GM21528 (cell line): ENCODE measurements around the gene TMEM106C.

ENCODE experiments used
- ATAC-seq: cut with Tn5 transposase; IDR thresholded peaks from one replicate; pipeline ENCODE4 v1.9.1; 2021; ENCODE audit warnings: mild to moderate bottlenecking, moderate library complexity; ENCODE audit not compliant: unreplicated experiment, low FRiP score

The TMEM106C gene

DNA sequence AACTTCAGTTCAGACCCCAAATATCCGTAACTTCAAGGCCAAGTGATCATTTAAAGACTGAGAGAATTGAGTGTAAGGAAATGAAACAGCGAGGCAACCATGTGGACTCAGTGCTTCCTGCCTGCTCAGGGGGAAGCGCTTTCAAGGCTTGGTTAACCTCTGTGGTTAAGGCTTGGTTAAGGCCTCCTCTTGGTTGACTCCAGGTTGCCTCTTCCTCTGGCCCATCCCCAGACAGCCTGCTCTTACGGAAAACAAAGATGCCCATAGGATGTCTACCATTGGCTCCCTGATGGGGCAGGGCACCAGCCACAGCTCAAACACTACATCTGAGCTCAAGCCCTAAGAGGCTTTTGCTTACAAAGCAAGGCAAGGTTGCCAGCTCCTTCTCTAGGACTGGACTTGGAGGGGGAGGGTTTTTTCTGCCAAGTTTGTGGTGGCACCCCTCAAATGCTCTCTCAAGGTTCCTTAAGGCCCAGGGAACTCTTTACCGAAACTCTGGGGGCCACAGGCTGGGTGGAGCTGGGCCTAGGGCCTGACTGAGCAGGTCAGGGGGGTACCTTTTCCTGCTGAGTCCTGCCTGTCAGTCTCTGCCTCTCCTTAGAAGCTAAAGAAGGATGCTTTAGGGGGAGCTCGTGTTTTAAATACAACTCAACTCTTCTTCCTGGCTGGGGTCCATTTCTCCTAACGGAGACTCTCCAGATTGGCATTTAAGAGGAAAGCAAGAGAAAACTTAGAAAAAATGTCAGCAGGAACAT lies 27.1 kb downstream of the TMEM106C start:
- peak; percentile 96 for ATAC-seq

DNA sequence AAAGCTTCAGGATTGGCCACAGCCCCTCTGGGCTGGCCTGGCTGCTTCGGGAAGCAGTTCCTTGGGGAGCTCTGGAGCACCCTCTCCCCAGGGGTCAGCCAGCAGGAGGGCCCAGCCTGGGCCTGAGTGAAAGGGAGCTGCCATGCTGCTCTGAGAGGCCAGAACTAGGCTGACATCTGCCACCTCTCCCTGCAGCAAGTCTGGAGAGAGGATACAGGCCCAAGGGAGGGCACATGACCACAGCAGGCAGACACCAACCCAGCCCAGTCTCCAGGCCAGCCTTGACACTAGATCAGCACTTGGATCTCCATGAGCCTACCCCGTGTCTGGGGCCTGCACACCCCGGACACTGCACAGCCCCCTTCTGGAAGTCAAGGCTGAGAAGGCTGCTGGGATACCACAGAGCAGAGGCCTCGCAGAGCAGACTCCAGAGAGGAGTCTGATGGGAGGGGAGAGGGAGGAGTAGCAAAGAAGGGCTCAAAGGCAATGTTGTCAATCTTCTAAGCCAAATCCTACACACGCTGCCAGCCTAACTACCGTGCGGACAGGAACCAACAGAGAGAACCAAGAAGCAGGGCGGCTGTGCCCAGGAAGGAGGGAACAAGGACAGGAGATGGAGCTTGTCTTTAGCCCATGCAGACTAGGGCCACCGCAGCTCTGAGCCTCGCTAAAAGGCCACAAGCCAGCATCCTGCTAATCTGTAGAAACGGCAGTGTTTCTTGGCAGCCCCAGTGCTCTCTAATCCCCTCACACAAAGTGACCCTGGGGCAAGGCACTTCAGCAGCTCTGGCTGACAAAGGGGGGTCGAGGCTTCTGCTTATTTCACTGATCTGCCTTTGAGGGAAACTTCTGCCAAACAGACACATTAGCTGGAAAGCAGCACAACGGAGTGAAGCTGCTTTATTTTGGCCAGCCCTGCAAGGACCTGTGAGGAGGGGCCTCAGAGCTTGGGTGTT lies 28.0 kb downstream of the TMEM106C start:
- ATAC-seq: no peak

DNA sequence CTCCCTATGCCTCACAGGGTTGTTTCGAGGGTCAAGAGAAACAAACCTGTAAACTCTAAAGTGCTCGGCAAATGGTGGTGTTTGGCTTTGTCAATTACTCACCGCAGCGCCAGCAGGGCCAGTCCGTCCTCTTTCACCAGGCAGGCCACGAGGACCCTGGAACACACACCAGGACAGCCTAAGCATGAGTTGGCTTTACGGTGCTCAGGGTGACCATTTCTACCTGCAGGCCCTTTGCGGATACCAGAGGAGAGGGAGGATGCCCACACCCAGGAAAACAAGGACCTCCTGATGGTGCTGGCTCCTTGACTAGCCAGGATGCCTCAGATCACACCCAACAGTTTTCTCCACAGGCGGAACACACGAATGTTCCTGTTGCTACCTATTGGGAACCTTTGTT lies 29.4 kb downstream of the TMEM106C start:
- ATAC-seq: no peak

DNA sequence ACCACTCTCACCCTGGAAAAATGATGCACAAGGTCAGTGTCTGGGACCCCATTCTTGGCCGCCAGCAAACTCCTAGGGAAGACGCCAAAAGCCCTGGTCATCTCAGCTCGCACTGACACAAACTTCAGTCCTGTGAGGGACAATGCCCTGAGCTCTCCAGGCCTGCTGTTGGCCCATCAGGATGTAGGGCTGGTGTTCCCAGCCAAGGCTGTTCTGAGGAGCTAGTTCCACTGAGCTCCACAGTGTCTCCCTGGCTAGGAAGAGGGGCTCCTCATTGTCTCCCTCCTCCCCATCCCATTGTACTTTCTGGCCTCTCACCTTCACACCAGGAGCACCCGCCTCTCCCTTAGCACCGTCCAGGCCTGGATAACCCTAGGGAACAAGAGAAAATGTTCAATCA lies 30.1 kb downstream of the TMEM106C start:
- no peak for ATAC-seq

DNA sequence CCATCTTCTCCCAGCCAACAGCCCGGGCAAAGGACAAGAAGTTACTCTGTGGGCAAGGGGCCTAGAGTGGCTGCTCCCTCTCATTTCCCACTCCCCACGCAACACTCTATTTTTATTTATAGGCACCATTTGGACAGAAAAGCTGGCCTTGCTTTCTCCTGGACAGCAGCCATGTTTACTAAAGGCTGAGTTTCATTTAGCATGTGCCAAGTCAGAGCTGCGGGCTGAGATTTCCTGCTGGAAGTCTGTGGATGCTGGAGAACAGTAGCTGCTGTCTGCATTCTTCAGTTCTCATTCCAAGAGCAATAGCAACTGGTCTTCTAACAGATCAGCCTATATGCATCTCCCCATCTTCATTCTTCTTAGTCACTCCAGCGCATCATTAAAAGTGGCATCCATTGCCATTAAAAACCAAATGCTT lies 32.6 kb downstream of the TMEM106C start:
- no peak for ATAC-seq

DNA sequence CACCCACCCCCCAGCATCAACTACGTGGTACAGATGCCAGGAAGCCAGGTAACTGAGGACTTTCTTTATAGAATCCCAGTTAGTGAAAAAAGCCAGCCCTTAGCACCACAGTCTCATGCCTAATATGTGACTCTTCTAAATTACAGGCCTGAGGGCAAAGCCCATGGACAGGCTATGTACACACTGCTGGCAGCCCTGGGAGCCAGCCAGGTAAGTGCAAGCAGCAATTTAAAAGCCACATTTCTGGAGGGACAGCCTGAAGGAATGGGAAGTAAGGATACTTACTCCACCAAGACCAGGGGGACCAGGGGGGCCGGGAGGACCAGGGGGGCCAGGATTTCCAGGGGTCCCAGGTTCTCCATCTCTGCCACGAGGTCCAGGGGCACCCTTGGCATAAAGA lies 33.9 kb downstream of the TMEM106C start:
- ATAC-seq: no peak

DNA sequence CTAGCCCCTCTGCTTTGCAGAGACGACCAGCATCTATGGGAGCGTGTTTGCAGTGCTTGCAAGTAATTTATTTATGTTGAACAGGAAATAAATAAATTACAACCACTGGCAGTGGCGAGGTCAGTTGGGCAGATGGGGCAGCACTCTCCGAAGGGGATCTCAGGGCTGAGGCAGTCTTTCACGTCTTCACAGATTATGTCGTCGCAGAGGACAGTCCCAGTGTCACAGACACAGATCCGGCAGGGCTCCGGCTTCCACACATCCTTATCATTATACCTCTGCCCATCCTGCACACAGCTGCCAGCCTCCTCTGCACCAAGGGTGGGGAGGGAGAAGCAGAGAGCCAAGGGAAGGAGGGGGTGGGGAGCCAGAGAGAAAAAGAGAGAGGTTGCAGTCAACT lies 36.4 kb downstream of the TMEM106C start:
- ATAC-seq: no peak

DNA sequence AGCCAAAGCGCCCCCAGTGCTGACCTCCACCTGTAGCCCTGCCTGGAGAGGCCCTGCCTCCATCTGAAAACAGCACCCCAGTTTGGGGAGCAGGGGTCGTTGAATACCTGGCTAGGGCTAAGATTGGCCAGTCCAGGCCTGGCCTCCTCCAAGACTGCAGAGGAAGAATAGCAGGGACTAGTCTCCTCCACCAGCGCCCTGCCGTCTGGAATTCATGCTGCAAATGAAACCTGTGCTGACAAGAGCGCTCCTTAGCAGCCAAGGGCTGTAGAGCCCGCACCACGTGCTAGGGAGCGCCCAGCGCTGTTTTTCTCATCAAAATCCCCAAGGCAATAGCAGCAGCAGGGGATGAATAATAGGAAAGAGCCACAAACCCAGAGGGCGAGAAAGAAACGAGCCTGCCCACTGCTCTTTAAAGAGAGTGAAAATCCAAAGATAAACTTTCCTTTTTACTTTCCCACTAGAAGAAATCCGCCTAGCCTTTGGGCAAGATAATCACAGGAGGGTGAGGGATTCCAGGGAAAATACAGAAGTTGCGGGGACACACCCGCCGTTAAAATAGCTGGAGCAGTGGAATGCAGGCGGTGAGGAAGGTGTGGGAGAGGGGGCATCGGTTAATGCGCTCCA lies 37.6 kb downstream of the TMEM106C start:
- ATAC-seq: no peak

DNA sequence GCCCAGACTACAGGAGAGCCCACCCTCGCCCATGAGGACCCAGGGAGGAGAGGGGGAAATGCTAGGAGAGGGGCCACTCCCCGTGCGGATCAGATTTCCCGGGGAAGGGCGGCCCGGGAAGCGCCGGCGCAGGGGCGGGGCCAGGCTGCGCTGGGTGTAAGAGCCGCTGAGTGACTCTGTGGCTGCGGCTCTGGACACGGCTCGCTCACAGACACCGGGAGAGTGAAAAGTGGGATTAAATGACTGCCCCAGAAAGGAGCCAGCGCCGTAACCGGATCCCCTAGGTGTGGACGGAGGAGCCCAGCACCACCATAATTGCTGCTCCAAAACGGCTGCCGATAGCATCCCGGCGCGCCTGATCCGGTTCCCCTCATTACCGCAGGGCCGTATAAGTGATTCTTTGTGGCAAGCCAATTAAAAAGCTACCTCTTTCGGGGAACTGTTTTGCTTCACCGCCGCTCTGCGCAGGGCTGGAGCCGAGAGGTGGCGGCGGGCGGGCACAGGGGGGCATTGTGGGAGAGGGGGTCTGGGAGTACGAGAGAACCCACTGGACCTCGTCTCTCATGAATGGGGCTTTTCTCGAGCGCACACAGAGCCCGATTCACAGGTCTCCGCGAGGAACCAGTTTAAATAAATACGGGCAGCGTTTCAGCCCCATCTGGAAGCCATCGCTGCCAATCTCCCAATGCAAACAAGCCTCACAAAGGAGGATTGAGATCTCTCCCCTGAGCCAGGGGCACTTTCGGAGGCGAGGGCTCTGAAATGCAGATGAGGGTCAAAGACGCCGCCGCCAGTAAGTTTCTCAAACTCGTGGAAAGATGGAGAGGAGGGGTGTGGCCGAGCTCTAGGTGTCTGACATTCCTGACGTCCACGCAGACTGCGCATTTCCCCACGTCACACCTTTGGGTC lies 38.4 kb downstream of the TMEM106C start:
- ATAC-seq: no peak

DNA sequence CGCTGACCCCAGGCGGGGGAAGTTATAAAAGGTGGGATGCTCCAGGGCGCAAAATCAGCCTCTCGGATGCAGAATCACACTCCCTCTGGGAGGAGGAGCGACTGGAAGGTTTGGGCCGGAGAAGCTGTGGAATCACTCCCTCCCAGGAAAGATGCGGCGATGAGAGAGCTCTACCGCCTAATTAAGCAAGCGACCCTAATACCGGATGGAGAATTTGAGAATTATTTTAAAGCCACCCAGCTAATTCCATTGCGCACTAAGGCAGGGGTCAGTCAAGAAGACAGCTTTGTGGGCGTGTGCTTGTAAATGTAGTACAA lies 39.0 kb downstream of the TMEM106C start:
- no peak for ATAC-seq

DNA sequence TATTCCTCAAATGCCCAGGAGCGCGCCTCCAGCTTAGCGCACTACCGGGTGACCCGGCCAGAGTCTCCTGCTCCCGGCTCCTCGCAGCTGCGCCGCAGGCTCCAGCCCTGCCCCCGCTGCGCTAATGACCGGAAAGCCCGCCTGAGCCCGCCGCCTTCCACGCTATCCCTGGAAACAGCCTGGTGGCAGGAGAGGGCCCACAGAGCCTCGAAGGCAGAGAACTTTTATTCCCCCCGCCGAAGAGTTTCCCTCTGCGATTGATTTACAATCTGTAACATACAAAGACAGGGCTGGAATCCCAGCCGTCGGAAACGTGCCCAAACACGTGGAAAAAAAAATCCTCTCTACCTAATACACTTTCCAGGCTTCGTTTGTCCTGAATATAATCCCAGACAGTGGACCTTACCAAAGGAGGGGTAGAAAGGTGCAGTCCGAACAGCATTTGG lies 39.4 kb downstream of the TMEM106C start:
- ATAC-seq: no peak

DNA sequence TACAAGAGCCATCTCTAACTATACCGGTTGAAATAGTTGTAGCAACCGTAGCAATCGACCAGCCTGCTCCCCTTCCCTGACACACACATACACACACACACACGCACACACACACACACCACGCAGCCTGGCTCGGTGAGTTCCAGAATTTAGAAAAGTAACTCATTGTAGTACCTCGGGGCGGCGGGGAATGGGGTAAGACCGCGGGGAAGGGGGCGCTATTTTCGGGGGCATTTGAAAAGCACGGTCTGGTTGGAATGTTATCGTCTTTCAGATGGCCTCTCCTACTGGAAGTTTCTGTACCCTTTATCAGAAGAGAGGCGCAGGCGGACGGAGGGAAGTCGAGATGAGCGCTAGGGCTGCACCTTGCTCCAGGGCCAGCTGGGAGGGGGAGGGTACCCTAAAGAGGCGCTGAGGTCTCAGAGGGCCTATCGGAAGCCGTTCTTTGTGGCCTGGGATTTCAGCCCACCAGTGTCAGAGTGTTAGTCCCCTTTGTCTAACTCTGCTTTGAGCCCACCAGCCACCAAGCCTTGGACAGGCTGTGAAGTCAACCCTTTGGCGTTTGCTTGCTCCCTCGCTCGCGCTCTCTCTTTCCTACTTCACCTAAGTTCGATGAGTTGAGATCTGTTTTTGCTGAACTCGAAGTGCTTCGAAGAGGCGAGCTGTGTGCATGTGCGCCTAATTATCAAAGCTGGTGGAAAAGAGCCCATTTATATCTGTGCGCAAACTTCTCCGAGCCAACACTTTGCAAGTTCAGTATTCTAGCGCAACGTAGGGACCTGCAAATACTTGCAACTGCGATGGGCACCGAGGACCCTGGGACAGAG lies 40.0 kb downstream of the TMEM106C start:
- no peak for ATAC-seq

DNA sequence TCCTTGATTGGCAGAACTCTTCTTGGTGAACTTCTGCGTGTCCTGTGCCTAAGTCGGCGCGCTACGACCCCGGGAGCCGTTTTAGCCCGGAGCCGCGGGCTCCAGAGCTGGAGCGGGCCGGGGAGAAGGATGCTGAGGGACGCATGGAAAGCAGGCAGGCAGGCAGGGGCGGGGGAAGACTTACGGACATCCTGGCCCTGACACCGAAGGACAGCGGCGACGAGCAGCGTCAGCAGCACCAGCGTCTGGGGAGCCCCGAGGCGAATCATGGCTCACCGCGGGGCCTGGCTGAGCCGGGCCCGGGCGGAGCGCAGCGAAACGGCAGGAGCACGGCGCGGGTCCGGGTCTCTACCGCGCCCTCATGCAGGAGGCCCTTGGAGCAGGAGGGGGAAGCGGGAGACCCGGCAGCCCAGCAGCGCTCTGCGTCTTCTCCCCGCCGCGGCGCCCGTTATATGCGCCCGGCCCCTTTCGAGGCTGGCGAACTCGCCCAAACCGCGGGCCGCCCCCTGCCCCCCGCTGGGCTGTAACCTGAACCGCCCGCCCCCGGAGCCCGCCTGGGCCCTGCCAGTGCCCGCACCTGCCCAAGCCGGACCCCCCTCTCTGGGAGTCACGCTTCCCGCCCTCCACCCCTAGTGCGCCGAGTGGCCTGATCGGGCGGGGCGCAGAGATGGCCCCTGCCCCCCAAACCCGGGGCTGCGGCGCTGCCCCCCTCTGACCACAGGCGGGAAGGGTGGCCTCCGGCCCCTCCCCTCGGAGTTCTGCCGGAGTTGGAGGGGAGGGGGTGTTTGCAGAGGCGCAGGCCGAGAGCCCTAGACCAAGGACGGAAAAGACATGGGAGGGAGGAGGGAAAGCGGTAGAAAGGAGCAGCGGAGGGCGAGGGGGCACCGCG lies 40.9 kb downstream of the TMEM106C start, which contains the start of gene COL2A1:
Gene COL2A1 (minus strand): TSS at position 424 of the 889 bp plus-strand sequence. CDS start 155 bp downstream, at position 269.
- no peak for ATAC-seq

DNA sequence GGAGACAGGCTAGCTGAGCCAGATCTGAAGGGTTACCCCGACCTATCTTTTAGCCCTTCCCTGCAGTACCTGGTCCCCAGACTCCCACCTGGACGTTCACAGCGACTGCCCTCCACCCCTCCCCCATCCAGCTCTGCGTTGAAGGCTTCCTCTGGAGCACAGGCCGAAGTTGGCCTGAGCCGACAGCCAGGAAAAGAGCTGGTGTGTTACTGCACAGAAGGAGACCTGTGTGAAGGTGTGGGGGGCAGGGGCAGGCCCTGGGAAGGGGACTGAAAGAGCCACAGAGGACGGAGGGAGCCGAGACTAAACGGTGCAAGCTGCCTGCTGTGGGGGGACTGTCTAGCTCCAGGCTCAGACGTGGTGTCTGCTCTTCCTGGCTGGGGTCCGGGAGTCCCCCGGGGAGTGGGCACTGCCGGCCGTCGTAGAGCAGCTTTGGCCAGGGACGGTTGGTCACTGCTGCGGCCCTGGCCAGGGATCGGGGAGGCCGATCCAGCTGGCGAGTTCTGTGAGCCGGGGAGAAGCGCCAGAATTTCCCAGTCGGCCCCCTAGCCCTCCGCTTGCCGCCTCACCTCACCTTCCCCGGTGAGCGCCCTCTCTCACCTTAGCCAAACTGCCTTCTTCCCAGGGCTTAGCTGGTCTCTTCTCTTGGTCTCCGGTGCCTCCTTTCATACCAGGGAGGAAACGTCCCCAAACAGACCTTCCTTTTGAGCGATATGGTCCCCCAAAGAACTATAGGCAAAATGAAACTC lies 41.8 kb downstream of the TMEM106C start:
- ATAC-seq: no peak

DNA sequence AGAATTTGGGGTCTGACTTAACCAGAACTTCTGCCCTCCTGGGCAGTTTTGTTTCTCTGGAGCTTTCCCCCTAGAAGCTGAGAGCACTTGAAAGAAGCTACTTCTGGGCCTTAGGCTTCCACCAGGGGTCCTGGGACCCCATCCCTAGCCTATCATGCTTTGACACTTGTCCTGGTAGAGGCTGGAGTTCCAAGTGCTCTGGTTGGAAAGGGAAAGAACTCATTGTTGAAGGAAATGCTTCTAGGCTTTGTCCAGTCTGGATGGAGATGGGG lies 42.3 kb downstream of the TMEM106C start:
- no peak for ATAC-seq

DNA sequence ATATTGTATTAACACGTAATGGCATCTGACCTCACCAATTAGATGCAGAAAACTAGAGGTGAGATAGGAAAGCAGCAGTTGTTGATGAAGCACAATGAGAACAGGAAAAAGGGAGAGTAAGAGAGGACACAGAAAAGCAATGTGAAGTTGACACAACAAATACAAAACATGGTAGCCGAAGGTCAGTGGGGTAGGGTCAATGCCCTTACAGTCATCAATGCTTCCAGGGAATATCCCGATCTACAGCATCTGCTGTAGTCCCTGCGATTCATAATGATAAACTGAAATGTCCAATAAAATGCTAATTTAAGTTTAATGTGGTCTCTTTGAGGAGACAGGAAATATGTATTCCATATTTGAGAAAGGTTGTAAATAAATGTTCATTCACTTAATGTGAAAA lies 43.8 kb downstream of the TMEM106C start:
- no peak for ATAC-seq

DNA sequence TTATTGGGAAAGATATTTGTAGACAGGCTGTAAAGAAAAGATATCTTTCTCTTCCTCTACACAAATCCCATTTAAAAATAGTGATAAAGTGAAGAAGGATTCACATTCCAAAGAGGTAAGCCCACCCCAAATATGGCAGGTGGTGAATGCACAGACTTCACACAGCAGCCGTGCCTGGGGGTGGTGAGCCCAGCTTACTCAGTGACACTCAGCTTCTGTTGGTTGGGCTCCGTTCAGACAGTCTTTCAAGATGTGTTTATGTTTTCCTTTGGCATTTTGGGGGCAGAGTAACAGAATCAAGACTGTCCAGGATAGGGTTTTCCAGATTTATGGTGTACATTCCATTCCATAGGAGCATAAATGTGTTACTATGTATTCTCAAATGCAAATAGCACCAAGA lies 45.0 kb downstream of the TMEM106C start:
- ATAC-seq: no peak

DNA sequence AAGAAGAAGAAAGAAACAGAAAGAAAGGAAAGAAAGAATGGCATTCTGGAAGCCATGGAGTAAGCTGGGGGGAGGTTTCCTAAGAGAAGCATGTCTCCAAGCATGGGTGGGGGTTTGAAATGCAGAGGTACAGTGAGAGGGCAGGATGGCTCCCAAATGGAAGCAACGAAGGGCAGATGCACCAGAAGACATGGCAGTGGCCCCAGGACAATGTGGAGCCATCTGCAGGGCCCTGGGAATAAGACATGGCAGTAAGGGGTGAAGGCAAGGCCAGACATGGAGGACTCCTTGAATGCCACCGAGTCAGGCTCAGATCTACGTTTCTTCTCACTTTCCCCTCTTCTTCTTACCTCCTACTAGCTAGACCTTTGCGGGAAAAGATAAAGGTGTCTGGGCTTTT lies 45.6 kb downstream of the TMEM106C start:
- ATAC-seq: no peak
